ENCODE results near the gene ABCA9.

The ABCA9 gene

DNA sequence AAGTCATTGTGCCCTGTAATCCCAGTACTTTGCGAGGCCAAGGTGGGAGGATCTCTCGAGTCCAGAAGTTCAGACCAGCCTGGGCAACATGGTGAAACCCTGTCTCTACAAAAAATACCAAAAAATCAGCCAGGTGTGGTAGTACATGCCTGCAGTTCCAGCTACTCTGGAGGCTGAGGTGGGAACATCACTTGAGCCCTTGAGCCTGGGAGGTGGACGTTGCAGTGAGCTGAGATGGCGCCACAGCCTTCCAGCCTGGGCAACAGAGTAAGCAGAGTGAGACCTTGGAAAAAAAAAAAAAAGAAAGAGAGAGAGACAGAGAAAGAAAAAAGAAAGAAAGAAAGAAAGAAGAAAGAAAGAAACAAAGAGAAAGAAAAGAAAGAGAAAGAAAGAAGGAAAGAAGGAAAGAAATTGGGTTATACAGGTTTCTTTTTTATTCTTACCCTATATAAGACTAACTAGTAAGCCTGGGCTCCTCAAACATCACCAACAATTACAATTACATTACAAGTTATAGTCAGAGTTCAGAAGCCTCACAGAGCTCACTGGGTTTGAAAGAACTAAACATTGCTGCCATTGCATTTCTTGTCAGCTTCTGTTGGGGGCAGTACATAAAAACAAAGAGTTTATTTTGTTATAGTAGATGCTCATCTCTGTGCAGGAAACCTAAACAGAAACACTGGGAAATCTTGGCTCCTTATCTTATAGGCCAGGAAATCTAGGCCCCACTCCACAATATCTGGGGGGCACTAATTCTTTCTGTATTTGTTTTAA is 6.7 kb upstream of the ABCA9 start:
- peak; percentile 32 for DNase-seq (ENCODE audit: low spot score)

DNA sequence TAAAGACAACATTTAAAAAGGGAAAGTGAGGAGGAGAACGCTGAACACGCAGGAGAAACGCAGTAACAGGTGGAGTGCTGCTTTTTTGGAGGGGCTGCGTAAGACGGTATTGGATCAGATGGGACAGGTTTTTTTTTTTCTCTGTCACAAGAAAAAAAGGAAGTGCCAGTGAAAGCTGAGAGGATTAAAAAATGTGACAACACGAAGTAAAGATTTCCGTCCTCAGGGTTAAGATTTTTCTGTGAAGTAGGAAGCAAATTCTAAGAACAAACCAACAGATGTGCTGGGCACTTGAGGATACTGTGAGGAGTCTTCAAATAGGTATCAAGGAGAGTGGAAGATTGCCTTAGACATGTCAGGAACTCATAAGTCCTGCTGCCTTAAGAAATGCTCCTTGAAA is 5.8 kb upstream of the ABCA9 start:
- DNase-seq (ENCODE audit: low spot score), result no peak

DNA sequence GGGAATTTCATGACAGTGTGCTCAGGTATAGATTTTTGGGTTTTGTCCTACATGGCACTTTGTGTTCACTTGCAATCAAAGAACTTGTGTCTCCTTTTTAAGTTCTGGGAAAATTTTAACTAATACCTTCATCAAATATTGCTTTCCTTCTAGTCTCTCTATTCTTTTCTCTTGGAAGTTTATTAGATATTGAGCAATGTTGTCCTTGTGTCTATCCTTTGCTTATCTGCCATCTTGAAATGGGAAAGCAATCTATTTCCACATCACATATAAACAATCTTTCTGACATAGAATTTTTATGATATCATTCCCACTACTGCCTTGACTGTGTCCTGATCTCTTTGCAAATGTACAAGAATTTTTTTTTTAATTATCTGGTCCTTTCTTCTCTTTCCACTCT is 4.4 kb upstream of the ABCA9 start:
- no peak for DNase-seq (ENCODE audit: low spot score)

DNA sequence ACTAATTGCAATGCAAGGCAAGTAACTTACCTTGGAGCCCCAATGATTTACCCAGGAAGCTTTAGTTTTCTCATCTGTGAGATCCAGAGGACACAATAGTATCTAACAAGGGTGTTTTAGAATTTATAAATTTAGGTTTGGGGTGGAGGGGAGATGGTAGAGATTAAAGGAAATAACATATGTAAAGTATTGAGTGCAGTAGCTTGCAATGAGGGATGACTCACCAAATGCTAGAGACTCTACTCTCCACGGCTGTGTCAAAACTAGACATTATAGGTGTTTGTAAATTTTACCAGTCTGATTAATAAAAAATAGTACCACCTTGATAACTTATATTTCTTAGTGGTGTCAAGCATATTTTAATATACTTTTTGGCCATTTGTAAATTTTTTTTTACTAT is 3.7 kb upstream of the ABCA9 start:
- no peak for DNase-seq (ENCODE audit: low spot score)

DNA sequence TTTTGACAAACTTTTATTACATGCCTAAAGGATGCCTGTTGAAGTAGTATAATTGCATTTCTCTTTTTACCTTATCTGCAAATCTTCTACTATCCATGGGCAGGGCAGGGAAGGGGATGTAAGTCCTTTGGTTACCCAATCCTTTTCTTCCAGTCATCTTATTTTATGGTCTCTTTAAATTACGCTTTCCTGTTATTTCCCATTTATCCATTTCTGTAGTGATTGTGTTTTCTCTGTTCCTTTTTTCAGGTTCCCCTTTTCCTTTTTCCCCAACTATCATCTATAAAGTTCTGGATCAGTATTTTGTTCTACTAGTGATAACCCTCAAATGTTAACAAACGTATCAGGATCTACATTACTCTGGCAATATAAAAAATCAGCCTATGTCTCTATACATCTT is 3.3 kb upstream of the ABCA9 start:
- DNase-seq (ENCODE audit: low spot score), result no peak

DNA sequence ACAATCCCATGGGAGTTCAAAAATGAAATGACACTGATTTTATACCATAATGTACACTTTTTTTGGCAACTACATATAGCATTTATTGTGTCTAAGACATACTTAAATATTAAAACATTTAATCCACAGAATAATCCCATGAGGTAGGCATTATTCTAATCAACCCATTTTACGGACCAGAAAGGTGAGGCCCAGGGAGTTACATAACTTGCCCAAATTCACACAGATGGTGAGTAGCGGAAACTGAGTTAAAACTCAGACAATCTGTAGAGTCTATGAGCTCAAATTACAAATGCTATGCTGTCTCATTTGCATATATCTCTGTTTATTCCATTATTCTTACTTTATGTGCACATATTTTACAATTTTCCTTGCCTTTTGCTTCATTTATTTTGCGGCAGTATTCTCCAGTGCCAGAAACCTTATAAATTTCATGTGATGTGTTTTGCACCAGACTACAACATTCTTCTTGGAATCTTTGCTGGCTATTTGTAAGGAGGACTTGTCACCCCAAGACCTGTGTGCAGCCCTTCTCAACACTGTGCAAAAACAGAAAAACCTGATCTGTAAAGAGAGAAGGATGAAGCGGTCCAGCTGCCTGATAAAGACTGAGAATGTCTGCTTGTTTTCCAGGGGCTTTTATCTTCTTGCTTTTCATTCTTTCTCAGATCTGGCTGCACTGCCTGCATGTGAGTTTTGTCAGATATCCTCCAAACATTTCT is 2.3 kb upstream of the ABCA9 start:
- DNase-seq (ENCODE audit: low spot score), result no peak

DNA sequence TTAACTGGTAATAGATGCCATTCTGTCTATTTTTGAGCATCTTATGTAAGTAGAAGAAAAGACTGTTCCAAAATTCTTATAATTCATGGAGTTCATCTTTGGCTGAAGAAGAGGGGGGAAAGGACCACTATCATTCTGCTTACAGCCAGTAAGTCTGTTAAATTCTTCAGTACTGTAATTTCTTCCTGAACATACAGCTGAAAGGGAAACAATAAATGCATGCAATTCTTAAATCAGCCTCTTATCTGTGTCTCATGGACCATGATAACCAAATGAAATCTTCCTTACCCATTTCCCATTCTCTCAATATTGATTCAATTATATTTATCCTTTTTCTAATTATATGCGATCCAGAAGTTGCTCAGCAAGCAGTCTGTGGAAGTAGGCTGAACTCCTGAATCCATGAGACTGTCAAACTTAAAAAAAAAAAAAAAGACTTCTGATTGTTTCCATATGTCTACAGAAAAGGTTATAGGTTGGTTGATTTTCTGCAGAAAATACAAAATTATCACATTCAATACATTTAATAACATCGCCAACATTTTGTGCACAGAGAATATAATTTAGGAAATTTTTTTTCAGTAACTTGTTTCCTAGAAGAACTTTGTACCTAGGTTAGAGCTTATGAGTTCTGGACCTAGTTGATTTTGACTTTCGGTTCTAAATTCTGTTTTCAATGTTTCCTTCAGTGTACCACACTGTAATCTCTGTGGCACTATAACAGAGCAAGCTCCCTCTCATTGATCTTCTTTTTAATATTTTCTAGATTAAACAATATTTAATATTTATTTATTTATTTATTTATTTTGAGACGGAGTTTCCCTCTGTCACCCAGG is 1.2 kb upstream of the ABCA9 start:
- no peak for DNase-seq (ENCODE audit: low spot score)

DNA sequence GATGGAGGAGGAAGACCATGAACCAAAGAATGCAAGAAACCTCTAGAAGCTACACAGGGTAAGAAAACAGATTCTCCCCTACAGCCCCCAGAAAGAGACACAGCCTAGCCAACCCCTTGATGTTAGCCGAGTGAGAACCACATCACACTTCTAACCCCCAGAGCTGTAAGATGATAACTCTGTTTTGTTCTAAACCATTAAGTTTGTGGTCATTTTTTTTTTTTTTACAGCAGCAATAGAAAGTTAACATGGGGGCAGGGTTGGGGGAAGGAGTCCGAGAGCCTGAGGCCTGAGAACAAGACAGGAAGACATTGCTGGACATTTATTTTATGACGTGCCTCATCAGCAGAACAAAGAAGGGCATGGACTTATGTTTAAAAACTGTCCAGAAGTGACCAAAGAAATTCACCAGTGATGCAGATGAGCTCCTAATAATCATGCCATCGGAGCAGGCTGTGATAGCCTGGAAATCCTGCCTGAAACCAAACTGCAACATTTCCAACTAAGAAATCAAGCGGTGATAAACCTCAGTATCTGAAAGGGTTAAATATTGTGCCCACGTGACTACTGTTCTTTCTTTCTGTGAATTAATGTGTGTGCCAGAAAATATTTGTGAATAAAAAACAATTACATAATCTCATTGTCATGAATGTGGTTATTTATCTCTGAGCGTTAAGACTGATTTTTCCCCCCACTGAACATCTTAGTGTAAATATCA is 1.1 kb downstream of the ABCA9 start:
- DNase-seq (ENCODE audit: low spot score), result no peak

DNA sequence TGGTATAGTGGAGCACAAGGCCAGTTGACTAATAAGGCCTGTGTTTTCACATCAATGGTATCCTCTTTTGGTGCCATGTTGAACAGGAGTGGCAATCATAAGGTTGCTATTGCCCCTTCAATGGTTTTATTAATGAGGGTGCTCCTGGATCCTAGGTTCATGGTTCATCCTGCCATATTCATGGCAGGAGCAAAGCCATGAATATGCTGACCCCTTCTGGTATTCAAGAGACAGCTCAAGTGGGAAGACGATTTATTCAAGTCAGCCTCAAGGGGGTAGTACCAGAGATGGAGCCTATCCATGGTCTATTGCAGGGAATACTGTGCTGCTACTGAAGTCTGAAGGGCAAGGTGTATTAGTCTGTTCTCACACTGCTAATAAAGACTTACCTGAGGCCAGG is 2.6 kb downstream of the ABCA9 start:
- DNase-seq (ENCODE audit: low spot score), result no peak

DNA sequence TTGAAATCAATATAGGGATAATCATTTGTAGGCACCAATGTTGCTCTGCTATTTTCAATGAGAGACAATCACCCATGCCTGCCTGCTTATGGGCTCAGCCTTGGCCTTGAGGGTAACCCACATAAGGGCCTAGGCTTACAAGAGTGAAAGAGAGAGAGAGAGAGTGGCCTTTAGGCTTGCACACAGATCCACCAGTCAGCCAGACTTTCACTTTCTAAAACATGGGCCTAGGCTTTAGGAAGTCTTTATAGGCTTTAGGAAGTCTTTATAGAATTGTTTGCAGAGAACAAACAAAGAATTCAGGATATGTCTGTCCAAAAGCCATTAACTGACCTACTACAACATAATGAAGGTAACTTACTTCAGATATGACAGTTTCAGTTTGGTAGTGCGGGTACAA is 3.4 kb downstream of the ABCA9 start:
- no peak for DNase-seq (ENCODE audit: low spot score)

DNA sequence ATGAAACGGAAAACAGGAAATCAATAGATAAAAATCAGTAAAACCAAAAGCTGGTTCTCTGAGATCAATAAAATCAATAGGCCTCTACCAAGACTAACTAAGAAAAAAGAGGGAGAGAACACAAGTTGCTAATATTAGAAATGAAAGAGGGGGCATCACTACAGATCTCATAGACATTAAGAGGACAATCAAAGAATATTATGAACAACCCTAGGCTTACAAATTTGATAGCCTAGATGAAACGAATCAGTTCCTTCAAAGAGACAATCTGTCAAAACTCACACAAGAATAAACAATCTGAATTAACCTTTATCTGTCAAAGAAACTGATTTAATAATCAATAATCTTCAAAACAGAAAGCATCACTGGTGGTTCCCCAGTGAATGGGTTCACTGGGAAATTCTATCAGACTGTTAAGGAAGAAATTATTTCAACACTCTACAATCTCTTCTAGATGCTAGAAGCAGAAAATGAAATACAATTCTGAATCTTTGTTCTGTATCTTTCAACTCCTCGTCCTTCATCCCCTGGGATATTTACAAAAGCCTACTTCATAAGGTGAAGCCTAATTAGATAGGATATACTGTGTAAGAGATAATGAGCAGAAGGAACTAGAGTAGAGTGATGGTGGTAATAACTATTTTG is 4.4 kb downstream of the ABCA9 start:
- DNase-seq (ENCODE audit: low spot score), result no peak

DNA sequence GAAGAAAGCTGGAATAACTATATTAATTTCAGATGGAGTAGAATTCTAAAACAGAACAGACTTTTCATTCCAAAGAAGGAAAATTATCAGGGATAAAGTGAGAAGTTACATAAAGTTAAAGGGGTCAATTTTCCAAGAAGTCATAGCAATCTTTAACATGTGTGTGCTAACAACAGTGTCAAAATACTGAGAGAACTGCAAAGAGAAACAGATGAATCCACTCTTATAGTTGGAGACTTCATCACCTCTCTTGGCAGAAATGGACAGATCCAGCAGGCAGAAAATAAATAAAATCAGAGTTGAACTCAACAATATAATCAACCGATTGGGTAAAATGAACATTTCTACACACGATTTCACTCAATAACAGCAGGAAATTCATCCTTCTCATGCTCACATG is 5.4 kb downstream of the ABCA9 start:
- DNase-seq (ENCODE audit: low spot score), result no peak

DNA sequence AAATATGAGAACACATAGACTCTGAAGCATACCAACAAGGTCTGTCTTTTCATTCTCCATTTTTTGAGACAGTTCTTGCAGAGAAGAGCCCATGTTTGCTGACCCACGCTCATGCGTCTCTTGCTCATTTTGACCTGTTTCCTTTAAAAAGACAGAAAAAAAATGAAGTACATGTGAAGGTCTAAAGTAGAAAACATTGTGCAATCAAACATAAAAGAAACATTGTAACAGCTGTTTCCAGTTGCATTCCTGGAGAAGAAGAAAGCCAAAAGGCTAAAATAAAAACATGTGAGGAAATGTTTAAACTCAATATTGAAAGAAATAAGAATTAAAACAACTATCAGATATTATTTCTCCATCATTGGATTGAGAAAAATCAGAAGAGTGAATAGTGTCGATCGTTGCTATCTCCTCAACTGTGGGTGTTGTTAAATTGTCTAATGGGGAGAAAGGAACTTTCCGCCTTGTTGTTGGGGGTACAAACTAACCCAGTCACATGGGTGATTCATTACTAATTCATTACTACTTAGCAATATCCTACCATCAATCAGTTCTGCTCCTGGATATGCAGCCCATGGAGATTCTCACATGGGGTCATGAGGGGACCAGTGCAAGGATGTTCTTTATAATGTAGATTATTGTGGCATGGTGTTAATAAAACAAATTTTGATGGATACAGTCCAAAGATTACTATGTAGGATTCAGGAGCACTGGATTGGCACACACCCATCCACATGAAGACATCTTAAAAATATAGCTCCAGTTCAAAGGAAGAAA is 9.5 kb downstream of the ABCA9 start:
- DNase-seq (ENCODE audit: low spot score), result no peak

DNA sequence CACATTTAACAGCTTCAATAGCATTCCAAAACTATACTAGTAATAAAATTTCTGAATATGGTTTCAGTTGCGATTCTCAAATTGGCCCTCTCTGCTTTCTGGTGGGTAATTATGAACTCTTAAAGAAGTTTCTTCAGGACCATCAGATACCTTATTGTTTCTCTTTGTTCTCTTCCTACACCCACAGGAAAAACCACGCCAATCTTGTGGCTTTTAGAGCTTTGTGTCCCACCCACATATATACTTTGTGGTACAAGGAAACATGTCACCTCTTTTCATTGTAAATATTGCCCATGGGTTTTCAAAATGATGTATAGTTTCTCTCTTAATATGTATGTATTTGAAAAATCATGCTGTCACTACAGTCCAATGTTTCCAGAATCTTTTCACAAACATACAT is 12.1 kb downstream of the ABCA9 start:
- DNase-seq (ENCODE audit: low spot score), result no peak

DNA sequence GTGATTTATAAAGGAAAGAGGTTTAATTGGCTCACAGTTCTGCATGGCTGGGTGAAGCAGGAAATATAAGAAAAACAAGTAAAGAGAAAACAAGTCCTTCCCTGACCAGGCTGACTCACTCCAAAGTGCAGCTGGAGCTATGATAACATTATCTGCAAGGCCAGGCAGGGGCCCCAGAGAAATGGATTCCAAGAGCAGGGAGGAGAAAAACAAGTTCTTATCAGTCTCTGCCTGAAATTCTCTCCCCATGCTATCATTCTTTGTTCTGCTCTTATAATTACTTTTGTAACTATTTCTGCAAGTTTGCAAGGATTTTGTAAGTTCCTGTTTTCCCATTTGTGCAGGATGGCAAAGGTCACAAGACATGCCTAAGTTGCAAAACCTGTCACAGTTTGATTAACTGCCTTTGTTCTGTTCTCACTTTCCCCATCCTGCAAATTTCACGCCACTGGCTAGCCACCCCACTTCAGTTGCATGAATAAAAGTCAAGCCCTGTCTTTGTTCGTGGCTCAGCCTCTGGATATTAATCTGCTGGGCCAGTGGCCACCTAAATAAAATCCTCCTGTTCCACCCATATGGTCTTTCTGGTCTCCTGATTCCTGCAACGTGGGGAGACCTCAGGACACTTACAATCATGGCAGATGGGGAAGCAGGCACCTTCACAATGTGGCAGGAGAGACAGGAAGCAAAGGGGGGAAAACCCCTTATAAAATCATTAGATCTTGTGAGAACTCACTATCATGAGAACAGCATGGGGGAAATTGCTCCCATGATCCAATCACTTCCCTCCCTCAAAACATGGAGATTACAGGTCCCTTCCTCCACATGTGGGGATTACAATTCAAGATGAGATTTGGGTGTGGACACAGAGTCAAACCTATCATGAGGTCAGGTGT is 13.1 kb downstream of the ABCA9 start:
- no peak for DNase-seq (ENCODE audit: low spot score)

DNA sequence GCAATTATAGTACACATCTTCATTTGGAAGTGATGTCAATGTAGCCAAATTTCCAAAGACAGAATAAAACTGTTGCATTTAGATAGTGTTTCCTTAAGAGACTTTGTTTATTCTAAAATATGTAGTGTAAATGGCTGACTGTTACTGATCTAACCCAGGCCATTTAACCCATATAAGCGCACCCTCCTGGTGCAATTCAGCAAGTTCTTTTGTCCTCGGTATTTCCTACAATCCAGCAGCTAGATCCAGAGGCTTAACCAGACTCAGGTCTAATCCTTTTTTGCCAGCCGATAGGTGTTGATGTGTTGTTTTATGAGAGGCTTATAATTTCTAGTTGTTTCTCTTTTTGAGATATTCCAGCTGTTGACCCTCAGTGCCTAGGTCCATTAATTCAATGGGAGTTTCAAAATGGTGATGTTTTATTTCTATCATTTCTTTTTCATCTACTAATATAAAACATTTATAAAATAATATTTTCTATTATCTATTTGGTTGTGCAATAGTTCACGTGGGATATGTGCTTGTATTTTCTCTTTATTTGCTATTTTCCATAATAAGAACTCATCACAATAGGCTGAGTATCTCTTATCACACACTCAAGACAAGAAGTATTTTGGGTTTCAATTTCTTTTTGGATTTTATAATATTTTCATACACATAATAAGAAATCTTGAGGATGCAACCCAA is 14.5 kb downstream of the ABCA9 start:
- no peak for DNase-seq (ENCODE audit: low spot score)

DNA sequence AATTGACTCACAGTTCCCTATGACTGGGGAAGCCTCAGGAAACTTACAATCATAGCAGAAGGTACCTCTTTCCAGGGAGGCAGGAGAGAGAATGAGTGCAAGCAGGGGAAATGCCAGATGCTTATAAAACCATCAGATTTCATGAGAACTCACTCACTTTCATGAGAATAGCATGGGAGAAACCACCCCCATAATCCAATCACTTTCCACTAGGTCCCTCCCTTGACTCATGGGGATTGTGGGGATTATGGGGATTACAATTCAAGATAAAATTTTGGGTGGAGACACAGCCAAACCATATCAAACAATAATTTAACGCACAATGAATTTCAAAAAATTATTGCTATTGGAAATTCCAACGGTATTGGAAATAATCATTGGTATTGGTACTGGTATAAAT is 15.1 kb downstream of the ABCA9 start:
- no peak for DNase-seq (ENCODE audit: low spot score)

DNA sequence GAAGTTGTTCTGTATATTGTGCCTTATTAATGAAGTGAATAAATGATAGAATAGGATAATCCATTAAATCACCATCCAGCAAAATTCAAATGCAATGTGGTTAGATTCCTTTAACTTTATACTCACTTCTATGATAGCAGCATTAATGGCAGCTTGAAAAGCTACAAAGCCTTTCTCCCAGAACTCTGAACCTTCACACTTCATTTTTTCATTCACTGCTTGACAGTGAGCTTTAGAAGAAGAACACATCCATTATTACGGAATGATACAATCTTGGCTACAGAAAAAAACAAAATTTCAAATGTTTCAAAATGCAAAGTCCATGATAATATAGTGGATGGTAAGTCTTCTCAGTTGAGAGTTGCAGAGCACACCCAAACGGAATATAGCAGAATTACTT is 16.4 kb downstream of the ABCA9 start:
- DNase-seq (ENCODE audit: low spot score), result no peak

DNA sequence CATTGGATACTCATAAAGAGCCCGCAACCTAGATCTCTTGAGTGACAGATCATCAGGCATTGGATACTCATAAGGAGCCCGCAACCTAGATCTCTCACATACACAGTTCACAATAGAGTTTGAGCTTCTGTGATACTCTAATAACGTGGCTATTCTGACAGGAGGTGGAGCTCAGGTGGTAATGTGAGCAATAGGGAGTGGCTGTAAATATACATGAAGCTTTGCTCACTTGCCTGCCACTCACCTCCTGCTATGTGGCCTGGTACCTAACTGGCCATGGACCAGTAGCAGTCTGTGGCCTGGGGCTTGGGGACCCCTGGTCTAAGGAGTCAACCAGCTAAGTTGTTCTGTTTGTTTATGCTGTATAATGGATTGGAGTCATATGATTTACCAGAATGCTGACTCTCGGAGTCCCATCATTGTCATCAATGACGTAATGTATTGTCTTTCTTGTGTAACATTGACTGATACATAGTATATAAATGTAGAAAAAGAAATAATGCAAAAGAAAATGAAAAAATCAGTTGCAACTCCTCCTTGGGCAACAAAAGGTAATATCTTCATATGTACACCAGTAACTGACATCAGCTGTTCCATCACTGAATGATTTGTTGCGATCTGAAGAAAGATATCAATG is 17.5 kb downstream of the ABCA9 start:
- no peak for DNase-seq (ENCODE audit: low spot score)

All from globus pallidus (tissue), 1 donor.